ENCODE results near the gene ITGB3BP.

- TF ChIP-seq CTCF (IDR thresholded peaks at IDR 0.05) (no peak), POLR2AphosphoS5 (IDR thresholded peaks at IDR 0.05; ENCODE audit: low read depth, low read length) (no peak), REST (IDR thresholded peaks at IDR 0.05; ENCODE audit: insufficient read depth in 1 of 2, low read depth in 2 of 2, low read length in 1 of 2) (no peak), SIN3A (IDR thresholded peaks at IDR 0.05; ENCODE audit: borderline replicate concordance, insufficient read depth, low read depth, low read length) (no peak)
These were observed 11.4 kb upstream of the ITGB3BP start for GRCh38 chr1:63534406-63534805.

All from Panc1 (cell line).